Ectodermal cell (in vitro differentiated cells): ENCODE results near the gene DSC2.

Experiments used
- H3K27ac ChIP-seq: 2 replicates; pipeline ENCODE4 v1.7.0; 2013; ENCODE audit warnings: mild to moderate bottlenecking, low read depth, low read length; ENCODE audit not compliant: insufficient read depth, poor library complexity, severe bottlenecking
- H3K27me3 ChIP-seq: 2 replicates; pipeline ENCODE4 v1.7.0; 2013; ENCODE audit warnings: mild to moderate bottlenecking, low read length; ENCODE audit not compliant: insufficient read depth, control insufficient read depth, poor library complexity, severe bottlenecking
- H3K36me3 ChIP-seq: one replicate; pipeline ENCODE4 v1.7.0; 2013; ENCODE audit warnings: low read length; ENCODE audit not compliant: control insufficient read depth, insufficient read depth
- H3K4me1 ChIP-seq: one replicate; pipeline ENCODE4 v1.7.0; 2013; ENCODE audit warnings: low read length; ENCODE audit not compliant: control insufficient read depth, insufficient read depth
- H3K4me3 ChIP-seq: 2 replicates; pipeline ENCODE4 v1.7.0; 2013; ENCODE audit warnings: low read depth, low read length, control low read depth; ENCODE audit not compliant: insufficient read depth
- H3K9me3 ChIP-seq: 2 replicates; pipeline ENCODE4 v1.7.0; 2013; ENCODE audit warnings: mild to moderate bottlenecking, low read length, moderate library complexity; ENCODE audit not compliant: control insufficient read depth
- WGBS, 2 experiments: methylation state at CpG; one replicate each; pipeline ENCODE4 v1.1.7; 2013; ENCODE audit warnings: missing lambda C conversion rate in 2 of 2; 5-methylcytosine and 5-hydroxymethylcytosine counted together

Gene DSC2

GRCh38 chr18:31120594-31120993, 18.4 kb upstream of the DSC2 start:
- WGBS, 2 experiments, result 92 to 94% methylated on average over 2 of the region's 2 CpGs
- no peaks in the 10 kb centered on the region for H3K4me1 ChIP-seq
- H3K27me3 ChIP-seq, result no peaks in the 10 kb centered on the region
- H3K9me3 ChIP-seq, result no peaks in the 10 kb centered on the region
- H3K4me3 ChIP-seq, result no peak overlapping the region
- H3K36me3 ChIP-seq, result no peaks in the 10 kb centered on the region
- no peak overlapping the region for H3K27ac ChIP-seq

- WGBS, 2 experiments, result 87% methylated on average over 2 of the region's 2 CpGs
- H3K4me1 ChIP-seq, result no peaks in the 10 kb centered on the region
- no peak overlapping the region for H3K4me3 ChIP-seq
- no peak overlapping the region for H3K27ac ChIP-seq
- H3K36me3 ChIP-seq, result no peaks in the 10 kb centered on the region
- no peaks in the 10 kb centered on the region for H3K27me3 ChIP-seq
- no peaks in the 10 kb centered on the region for H3K9me3 ChIP-seq
These were observed 14.8 kb upstream of the DSC2 start for GRCh38 chr18:31116853-31117595.

GRCh38 chr18:31112804-31113203, 10.6 kb upstream of the DSC2 start:
- Histone ChIP-seq H3K27ac (no peak overlapping the region), H3K27me3 (no peaks in the 10 kb centered on the region), H3K4me1 (no peaks in the 10 kb centered on the region), H3K4me3 (no peak overlapping the region), H3K36me3 (no peaks in the 10 kb centered on the region), H3K9me3 (no peaks in the 10 kb centered on the region)
- 92 to 95% methylated on average over 2 of the region's 2 CpGs for WGBS, 2 experiments

GRCh38 chr18:31105733-31106132, 3.5 kb upstream of the DSC2 start:
- Histone ChIP-seq H3K27me3 (peaks cover 8% of the 10 kb centered on the region), H3K27ac (no peak overlapping the region), H3K4me1 (no peaks in the 10 kb centered on the region), H3K36me3 (no peaks in the 10 kb centered on the region), H3K4me3 (no peak overlapping the region), H3K9me3 (no peaks in the 10 kb centered on the region)
- WGBS, 2 experiments, result 94 to 98% methylated on average over 3 of the region's 3 CpGs

GRCh38 chr18:31104444-31104843, 2.2 kb upstream of the DSC2 start:
- 97 to 100% methylated on average over 3 of the region's 3 CpGs for WGBS, 2 experiments
- H3K27ac ChIP-seq, result no peak overlapping the region
- H3K9me3 ChIP-seq, result no peaks in the 10 kb centered on the region
- peaks cover 8% of the 10 kb centered on the region for H3K27me3 ChIP-seq
- H3K4me3 ChIP-seq, result no peak overlapping the region
- no peaks in the 10 kb centered on the region for H3K4me1 ChIP-seq
- H3K36me3 ChIP-seq, result no peaks in the 10 kb centered on the region

- Histone ChIP-seq H3K27me3 (peaks cover 8% of the 10 kb centered on the region), H3K9me3 (no peaks in the 10 kb centered on the region), H3K4me1 (no peaks in the 10 kb centered on the region), H3K4me3 (no peak overlapping the region), H3K27ac (no peak overlapping the region), H3K36me3 (no peaks in the 10 kb centered on the region)
- 87 to 94% methylated on average over 3 of the region's 3 CpGs for WGBS, 2 experiments
These were observed 1.2 kb upstream of the DSC2 start for GRCh38 chr18:31103423-31103822.

GRCh38 chr18:31102941-31103340, 720 bp upstream of the DSC2 start:
- Histone ChIP-seq H3K36me3 (no peaks in the 10 kb centered on the region), H3K27me3 (peaks cover 8% of the 10 kb centered on the region), H3K27ac (no peak overlapping the region), H3K9me3 (no peaks in the 10 kb centered on the region), H3K4me3 (no peak overlapping the region), H3K4me1 (no peaks in the 10 kb centered on the region)
- 86 to 100% methylated on average over 1 of the region's 2 CpGs for WGBS, 2 experiments

- peak overlapping the region; percentile 79 for H3K27ac ChIP-seq
These were observed 817 bp downstream of the DSC2 start for GRCh38 chr18:31101183-31102024.

GRCh38 chr18:31100436-31101182, 1.6 kb downstream of the DSC2 start:
- 1% methylated on average over 21 to 23 of the region's 23 CpGs for WGBS, 2 experiments
- no peaks in the 10 kb centered on the region for H3K4me1 ChIP-seq
- peak overlapping the region; percentile 75 for H3K4me3 ChIP-seq

More at GRCh38 chr18:31101183-31102024, 817 bp downstream of the DSC2 start:
- no peaks in the 10 kb centered on the region for H3K4me1 ChIP-seq
- H3K4me3 ChIP-seq, result peak overlapping the region; percentile 75
- whole genome bisulfite sequencing, 2 experiments, result 0% methylated on average over 72 of the region's 72 CpGs
- no peaks in the 10 kb centered on the region for H3K36me3 ChIP-seq
- peaks cover 8% of the 10 kb centered on the region for H3K27me3 ChIP-seq
- H3K9me3 ChIP-seq, result no peaks in the 10 kb centered on the region

More at GRCh38 chr18:31100436-31101182, 1.6 kb downstream of the DSC2 start:
- Histone ChIP-seq H3K36me3 (no peaks in the 10 kb centered on the region), H3K27ac (peak overlapping the region; percentile 79), H3K9me3 (no peaks in the 10 kb centered on the region), H3K27me3 (peaks cover 8% of the 10 kb centered on the region)
